Measurements from ENCODE around the gene ATN1. TPM values are rescaled to one million over a fixed set of nuclear protein-coding genes. Genes with fewer than 3 reads are reported as not detected.

ATN1 gene
- total RNA-seq, 1 experiment from 2014 or later: 62.0 TPM

DNA sequence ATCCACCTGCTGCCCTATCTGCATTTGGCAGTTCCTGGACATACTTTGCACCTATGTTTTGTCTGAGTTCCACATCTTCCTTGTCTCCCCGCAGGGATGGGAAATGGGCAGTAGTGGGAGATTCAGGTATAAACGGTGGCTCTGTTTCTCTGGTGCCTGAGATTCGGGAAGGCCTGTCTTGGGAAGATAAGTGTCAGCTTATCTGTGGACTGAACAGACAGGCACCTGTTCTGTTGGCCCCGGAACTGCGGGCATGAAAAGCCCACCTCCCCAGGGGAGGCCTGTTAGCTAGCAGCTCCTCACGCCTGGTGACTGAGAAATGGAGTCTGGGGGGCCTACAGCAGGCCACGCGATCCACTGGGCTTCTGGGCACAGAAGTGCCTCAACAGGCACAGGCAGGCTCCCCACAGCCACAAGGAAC lies 36.9 kb downstream of the ATN1 start:
- TF ChIP-seq, protein P1, sequence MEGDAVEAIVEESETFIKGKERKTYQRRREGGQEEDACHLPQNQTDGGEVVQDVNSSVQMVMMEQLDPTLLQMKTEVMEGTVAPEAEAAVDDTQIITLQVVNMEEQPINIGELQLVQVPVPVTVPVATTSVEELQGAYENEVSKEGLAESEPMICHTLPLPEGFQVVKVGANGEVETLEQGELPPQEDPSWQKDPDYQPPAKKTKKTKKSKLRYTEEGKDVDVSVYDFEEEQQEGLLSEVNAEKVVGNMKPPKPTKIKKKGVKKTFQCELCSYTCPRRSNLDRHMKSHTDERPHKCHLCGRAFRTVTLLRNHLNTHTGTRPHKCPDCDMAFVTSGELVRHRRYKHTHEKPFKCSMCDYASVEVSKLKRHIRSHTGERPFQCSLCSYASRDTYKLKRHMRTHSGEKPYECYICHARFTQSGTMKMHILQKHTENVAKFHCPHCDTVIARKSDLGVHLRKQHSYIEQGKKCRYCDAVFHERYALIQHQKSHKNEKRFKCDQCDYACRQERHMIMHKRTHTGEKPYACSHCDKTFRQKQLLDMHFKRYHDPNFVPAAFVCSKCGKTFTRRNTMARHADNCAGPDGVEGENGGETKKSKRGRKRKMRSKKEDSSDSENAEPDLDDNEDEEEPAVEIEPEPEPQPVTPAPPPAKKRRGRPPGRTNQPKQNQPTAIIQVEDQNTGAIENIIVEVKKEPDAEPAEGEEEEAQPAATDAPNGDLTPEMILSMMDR (IDR thresholded peaks at IDR 0.05; ENCODE audit: unreplicated experiment): no peak
- H3K4me3 Mint-ChIP-seq (ENCODE audit: low read depth, unreplicated experiment): peak overlapping the region; percentile 79
- DNase-seq: no peak
- H3K4me1 Mint-ChIP-seq (ENCODE audit: low read depth, unreplicated experiment): peaks cover 50% of the 10 kb centered on the region
- BruUV-seq (replicated peaks): no TSS peak
- no peaks in the 10 kb centered on the region for H3K27me3 Mint-ChIP-seq (ENCODE audit: unreplicated experiment)
- CTCF ChIA-PET: interaction anchor here (0.8 to 5.5 kb wide), 6 partner anchors 19 to 95 kb away, joined by 3 to 90 read pairs (median 8); partner anchors contain the start of genes C12orf57, RNU7-1 and SPSB2
- H3K27ac Mint-ChIP-seq (ENCODE audit: unreplicated experiment): peak overlapping the region; percentile 87
- peaks cover 95% of the 10 kb centered on the region for H3K36me3 Mint-ChIP-seq (ENCODE audit: insufficient read depth, unreplicated experiment)
- H3K9me3 Mint-ChIP-seq (ENCODE audit: low read depth, unreplicated experiment): no peaks in the 10 kb centered on the region
- intact Hi-C loops (cut with micrococcal nuclease; ENCODE audit: unreplicated experiment): no loop called here

DNA sequence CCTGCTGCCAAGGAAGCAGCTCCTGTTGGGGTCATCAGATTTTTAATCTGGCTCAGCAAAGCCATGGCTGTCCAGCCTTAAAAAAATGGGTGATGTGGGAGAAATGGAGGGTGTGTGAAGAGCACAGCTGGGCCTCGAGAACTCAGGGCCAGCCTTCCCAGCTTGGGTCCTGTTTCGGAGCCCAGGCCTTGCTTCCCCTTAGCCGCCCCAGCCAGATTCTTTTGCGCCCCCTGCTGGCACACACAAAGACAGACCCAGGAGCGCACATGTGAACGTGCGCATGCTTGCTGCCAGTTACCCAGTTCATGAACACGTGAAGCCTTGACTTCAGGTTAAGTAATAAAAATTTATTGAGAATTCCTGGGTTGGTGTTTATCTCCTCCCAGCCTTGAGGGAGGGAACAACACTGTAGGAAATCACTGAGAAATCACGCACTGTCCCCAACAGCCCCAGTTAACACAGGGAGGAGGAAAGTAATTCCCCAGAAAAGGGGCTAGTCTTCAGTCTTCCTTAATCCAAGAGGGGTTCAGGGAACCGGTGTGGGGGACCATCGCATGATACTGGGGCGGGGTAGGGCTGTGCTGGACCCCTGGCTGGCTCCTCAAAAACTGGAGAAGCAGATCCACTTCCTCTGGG lies 37.4 kb downstream of the ATN1 start:
- DNase-seq: peak; percentile 89
- BruUV-seq (replicated peaks): no TSS peak
- Mint-ChIP-seq H3K27ac (ENCODE audit: unreplicated experiment) (peak overlapping the region; percentile 87), H3K36me3 (ENCODE audit: insufficient read depth, unreplicated experiment) (peaks cover 95% of the 10 kb centered on the region), H3K4me1 (ENCODE audit: low read depth, unreplicated experiment) (peaks cover 50% of the 10 kb centered on the region), H3K9me3 (ENCODE audit: low read depth, unreplicated experiment) (no peaks in the 10 kb centered on the region), H3K27me3 (ENCODE audit: unreplicated experiment) (no peaks in the 10 kb centered on the region), H3K4me3 (ENCODE audit: low read depth, unreplicated experiment) (peak overlapping the region; percentile 79)
- CTCF ChIA-PET: interaction anchor here (0.8 to 5.5 kb wide), 6 partner anchors 20 to 96 kb away, joined by 3 to 90 read pairs (median 8); partner anchors contain the start of genes C12orf57, RNU7-1 and SPSB2
- intact Hi-C loops (cut with micrococcal nuclease; ENCODE audit: unreplicated experiment): no loop called here
- TF ChIP-seq, protein P1 (IDR thresholded peaks at IDR 0.05; ENCODE audit: unreplicated experiment): peak; percentile 90

DNA sequence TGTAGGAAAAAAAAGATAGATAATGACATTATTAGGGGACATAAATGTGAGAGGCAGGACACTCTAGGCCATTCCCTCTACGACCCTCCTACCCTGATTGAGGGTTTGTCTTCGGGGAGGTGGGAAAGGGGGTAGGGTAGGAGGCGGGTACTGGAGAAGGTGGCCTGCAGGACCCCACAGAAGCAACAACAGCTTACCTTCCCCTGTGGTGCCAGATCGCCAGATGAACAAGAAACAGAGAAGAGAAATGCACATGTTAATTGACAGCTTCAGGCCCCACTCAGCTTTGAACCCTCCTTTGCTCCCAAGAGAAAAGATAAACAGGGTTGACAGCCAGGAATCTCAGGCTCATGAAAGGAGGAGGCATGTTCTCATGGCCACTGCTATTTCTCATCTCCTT lies 38.0 kb downstream of the ATN1 start:
- DNase-seq: no peak
- Mint-ChIP-seq H3K9me3 (ENCODE audit: low read depth, unreplicated experiment) (no peaks in the 10 kb centered on the region), H3K4me3 (ENCODE audit: low read depth, unreplicated experiment) (peak overlapping the region; percentile 79), H3K27me3 (ENCODE audit: unreplicated experiment) (no peaks in the 10 kb centered on the region), H3K36me3 (ENCODE audit: insufficient read depth, unreplicated experiment) (peaks cover 95% of the 10 kb centered on the region), H3K27ac (ENCODE audit: unreplicated experiment) (peak overlapping the region; percentile 87), H3K4me1 (ENCODE audit: low read depth, unreplicated experiment) (peaks cover 47% of the 10 kb centered on the region)
- CTCF ChIA-PET: interaction anchor here (2.5 to 5.5 kb wide), 2 partner anchors 21 to 97 kb away, joined by 17 to 90 read pairs; partner anchors contain the start of genes C12orf57 and RNU7-1
- TF ChIP-seq, protein P1 (IDR thresholded peaks at IDR 0.05; ENCODE audit: unreplicated experiment): no peak
- no TSS peak for BruUV-seq (replicated peaks)
- intact Hi-C loops (cut with micrococcal nuclease; ENCODE audit: unreplicated experiment): no loop called here

DNA sequence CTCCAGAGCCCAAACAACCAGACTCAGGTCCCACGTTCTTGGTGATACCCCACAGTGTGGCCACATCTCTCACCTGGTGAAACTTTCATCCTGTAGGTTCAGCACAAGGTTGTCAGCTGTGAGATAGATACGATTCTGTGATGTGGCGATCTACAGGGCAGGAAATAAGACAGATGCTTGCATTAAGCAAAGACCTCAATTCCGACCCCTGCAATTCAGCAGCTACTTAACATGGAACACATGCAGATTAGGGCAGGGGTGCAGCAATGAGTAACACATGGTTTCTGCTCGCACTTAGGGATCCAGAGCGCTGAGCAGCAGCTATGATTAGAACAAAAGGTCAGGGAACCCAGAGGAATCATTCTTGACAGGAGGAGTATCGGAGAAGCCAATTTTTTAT lies 38.6 kb downstream of the ATN1 start:
- Mint-ChIP-seq H3K27me3 (ENCODE audit: unreplicated experiment) (no peaks in the 10 kb centered on the region), H3K36me3 (ENCODE audit: insufficient read depth, unreplicated experiment) (peaks cover 96% of the 10 kb centered on the region), H3K4me3 (ENCODE audit: low read depth, unreplicated experiment) (no peak overlapping the region), H3K9me3 (ENCODE audit: low read depth, unreplicated experiment) (no peaks in the 10 kb centered on the region), H3K4me1 (ENCODE audit: low read depth, unreplicated experiment) (peaks cover 41% of the 10 kb centered on the region), H3K27ac (ENCODE audit: unreplicated experiment) (peak overlapping the region; percentile 41)
- TF ChIP-seq, protein P1 (IDR thresholded peaks at IDR 0.05; ENCODE audit: unreplicated experiment): no peak
- no peak for DNase-seq
- BruUV-seq (replicated peaks): no TSS peak
- intact Hi-C loops (cut with micrococcal nuclease; ENCODE audit: unreplicated experiment): no loop called here
- CTCF ChIA-PET: interaction anchor here (0.7 kb wide), 1 partner anchor 75 kb away, joined by 3 read pairs; no protein-coding TSS in a partner anchor
